Stomach (tissue), 9 donors: ENCODE measurements around the gene GRK3. TPM values are rescaled to one million over a fixed set of nuclear protein-coding genes. Genes with fewer than 3 reads are reported as not detected.

Source experiments
- DNase-seq, 2 donors: peaks; one replicate each; pipeline versions ENCODE4 v3.0.0 to v3.0.0-alpha.2; 2013 to 2019
- H3K27ac ChIP-seq, 5 donors: fragments of 200-600 bp in 4 of 5; sonication (generic) in 4 of 5; one replicate each; pipeline ENCODE4 v1.5.1; 2013 to 2019; ENCODE audit warnings: mild to moderate bottlenecking in 1 of 5, moderate library complexity in 1 of 5
- H3K27me3 ChIP-seq, 3 donors: fragments of 200-600 bp; sonication (generic); one replicate each; pipeline ENCODE4 v1.5.1; 2017 to 2019; ENCODE audit warnings: mixed run types in 1 of 3
- H3K36me3 ChIP-seq, 4 donors: fragments of 200-600 bp; sonication (generic); 1 replicate in 3 of 4; 2 replicates in 1 of 4; pipeline ENCODE4 v1.5.1; 2016 to 2019
- H3K4me1 ChIP-seq, 4 donors: fragments of 200-600 bp; sonication (generic); one replicate each; pipeline ENCODE4 v1.5.1; 2016 to 2019
- H3K4me3 ChIP-seq, 4 donors: fragments of 200-600 bp; sonication (generic) in 3 of 4; one replicate each; pipeline ENCODE4 v1.5.1; 2016 to 2019; ENCODE audit warnings: mild to moderate bottlenecking in 1 of 4
- H3K9me3 ChIP-seq, 4 donors: fragments of 200-600 bp; sonication (generic); one replicate each; pipeline ENCODE4 v1.5.1; 2016 to 2019
- CTCF ChIP-seq, 7 experiments: fragments of 450-650 bp in 4 of 7; fragments of 200-600 bp in 3 of 7; sonication (generic) in 3 of 7; IDR thresholded peaks; one replicate each; pipeline ENCODE4 v1.5.1; 2016 to 2019; ENCODE audit warnings: antibody characterized with exemption in 7 of 7, control low read depth in 2 of 7, mild to moderate bottlenecking in 1 of 7
- EP300 ChIP-seq: sonication (generic); formaldehyde crosslinking; IDR thresholded peaks from one replicate; pipeline ENCODE4 v1.6.1; 2017; ENCODE audit warnings: antibody characterized with exemption
- POLR2A ChIP-seq, 4 donors: fragments of 450-650 bp; IDR thresholded peaks; one replicate each; pipeline ENCODE4 v1.6.1; 2016; ENCODE audit warnings: antibody characterized with exemption in 4 of 4, control low read depth in 2 of 4, mild to moderate bottlenecking in 1 of 4, moderate library complexity in 1 of 4
- POLR2AphosphoS5 ChIP-seq, 3 donors: sonication (generic); formaldehyde crosslinking; IDR thresholded peaks; one replicate each; pipeline ENCODE4 v1.6.1; 2016; ENCODE audit warnings: antibody characterized with exemption in 3 of 3
- WGBS, 5 donors: extraction: QIAGEN DNeasy Blood & Tissue Kit in 3 of 5; methylation state at CpG; one replicate each; pipeline versions ENCODE4 v1.1.5 to v1.1.7; 2013 to 2018; 5-methylcytosine and 5-hydroxymethylcytosine counted together
- intact Hi-C: fragments of 100-400 bp; cut with DNase I; formaldehyde crosslinking; loops from one replicate; pipeline ENCODE4 v1.15.1; 2023; ENCODE audit warnings: low total_unique reads
- polyA plus RNA-seq, 3 donors: library from polyadenylated mRNA; stranded (reverse); fragments of 200-250 nt; gene quantifications; one replicate each; pipeline ENCODE4 v1.2.3, GENCODE V29; 2013
- total RNA-seq, 5 donors: library from RNA; depleted of rRNA; stranded (reverse); fragments of >200 nt; gene quantifications; one replicate each; pipeline versions ENCODE4 v1.1.0 to v1.2.3, GENCODE V29; 2014 to 2016
- donor health status: healthy with polysubstance abuse.
- donor health status: Bipolar disorder and iron deficiency.
- donor health status: healthy.

Gene GRK3
- total and polyA plus RNA-seq, 8 donors = 0.87 to 29.5 (median 4.1) TPM

DNA sequence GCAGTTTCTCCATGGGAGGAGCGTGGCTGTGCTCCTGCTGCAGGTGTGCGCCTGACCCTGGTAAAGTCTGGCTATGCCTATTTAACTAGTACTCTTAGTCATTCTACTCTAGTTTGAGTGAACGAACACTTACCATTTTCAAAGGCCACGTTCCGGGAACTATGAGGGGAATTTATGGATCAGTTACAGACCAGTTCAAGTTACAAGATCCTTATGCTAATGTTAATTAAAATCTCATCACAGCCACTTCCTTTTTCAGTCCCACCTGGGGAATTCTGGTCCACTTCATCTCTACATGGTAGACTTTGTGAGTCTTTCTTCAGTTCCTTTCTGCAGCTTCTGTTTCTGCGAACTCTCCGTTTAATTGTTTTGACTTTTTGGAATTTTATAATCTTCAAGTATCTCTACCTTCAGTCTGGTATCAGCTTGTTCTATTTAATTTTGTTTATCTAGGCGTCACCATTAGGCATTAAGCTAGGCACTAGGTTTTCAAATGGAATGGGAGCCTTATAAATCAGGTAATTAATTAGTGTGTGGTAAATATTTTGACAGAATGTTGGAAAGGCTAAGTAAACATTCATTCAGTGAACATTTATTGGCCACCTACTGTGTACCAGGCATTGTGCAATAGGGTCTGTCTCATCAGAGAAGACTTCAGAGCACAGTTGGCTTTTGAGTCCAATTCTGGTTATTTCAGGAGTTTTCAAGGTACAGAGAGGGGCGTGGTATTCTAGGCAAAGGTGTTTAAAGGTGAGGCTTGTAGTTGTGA, 78.9 kb downstream of the GRK3 start:
- Histone ChIP-seq H3K36me3 (peaks cover 0 to under 1% (median 0%) of the 10 kb centered on the region in 4 donors), H3K27me3 (peaks cover 0 to 3% (median 0%) of the 10 kb centered on the region in 3 donors), H3K9me3 (no peaks in the 10 kb centered on the region), H3K4me3 (no peak overlapping the region), H3K27ac (no peak overlapping the region), H3K4me1 (no peaks in the 10 kb centered on the region)
- 71 to 82% (median 74%) methylated on average over 9 of the region's 9 CpGs for WGBS, 5 donors
- no peak for DNase-seq
- TF ChIP-seq EP300 (no peak), CTCF (IDR thresholded peaks at IDR 0.05) (no peak), POLR2AphosphoS5 (IDR thresholded peaks at IDR 0.05) (no peak), POLR2A (IDR thresholded peaks at IDR 0.05) (no peak)
- intact Hi-C loops = no loop called here

DNA sequence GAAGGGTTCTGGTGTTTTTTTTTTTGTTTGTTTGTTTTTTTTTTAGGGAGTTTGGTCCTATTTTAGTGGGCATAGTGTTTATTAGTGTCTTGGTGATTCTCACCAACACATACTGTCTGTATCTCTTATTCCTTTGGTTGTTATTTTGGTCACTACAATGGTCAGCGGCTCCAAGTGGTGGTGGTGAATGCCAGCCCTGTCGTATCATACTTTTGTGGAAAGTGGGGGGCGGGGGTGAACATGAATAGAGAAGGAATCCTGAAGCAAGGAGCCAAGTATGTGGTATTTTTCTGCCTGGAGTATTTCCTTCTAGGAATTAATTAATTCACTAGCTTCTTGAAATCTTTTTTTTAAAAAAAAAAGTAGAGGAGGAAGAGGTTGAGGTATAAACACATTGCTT, 79.6 kb downstream of the GRK3 start:
- Histone ChIP-seq H3K4me3 (no peak overlapping the region), H3K27ac (no peak overlapping the region), H3K9me3 (no peaks in the 10 kb centered on the region), H3K27me3 (no peaks in the 10 kb centered on the region), H3K36me3 (no peaks in the 10 kb centered on the region), H3K4me1 (no peaks in the 10 kb centered on the region)
- DNase-seq = no peak
- no peak for TF ChIP-seq POLR2AphosphoS5 (IDR thresholded peaks at IDR 0.05)
- no peak for TF ChIP-seq CTCF (IDR thresholded peaks at IDR 0.05)
- TF ChIP-seq EP300 = no peak
- TF ChIP-seq POLR2A (IDR thresholded peaks at IDR 0.05) = no peak
- intact Hi-C loops = no loop called here
- WGBS, 5 donors = 66 to 90% (median 87%) methylated on average over 3 of the region's 3 CpGs

DNA sequence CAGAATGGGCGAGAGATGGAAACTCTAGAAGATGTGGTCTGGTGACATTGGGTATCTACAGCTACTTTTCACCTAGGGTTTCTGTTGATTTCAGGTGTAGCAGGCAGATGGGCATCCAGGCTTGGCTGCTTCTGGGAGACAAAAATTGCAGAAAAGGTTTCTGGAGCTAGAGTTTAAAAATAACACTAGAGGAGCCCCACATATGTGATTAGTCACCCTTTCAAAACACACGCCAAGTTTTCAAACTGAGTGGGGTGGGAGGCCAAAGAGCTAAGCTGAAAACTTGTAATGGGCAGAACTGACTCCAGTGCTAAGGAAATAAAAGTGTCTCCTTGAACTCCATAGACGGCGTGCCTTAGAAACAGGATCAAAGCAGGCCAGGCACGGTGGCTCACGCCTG, 80.8 kb downstream of the GRK3 start:
- intact Hi-C loops = no loop called here
- no peak overlapping the region for H3K27ac ChIP-seq

GRCh38 chr22:25645964-25646363, 81.5 kb downstream of the GRK3 start:
- WGBS, 5 donors = 91 to 100% (median 95%) methylated on average over 1 of the region's 1 CpG

More for the DNA sequence above, 80.8 kb downstream of the GRK3 start:
- no peak for DNase-seq
- Histone ChIP-seq H3K4me3 (no peak overlapping the region), H3K36me3 (no peaks in the 10 kb centered on the region), H3K27me3 (no peaks in the 10 kb centered on the region), H3K4me1 (no peaks in the 10 kb centered on the region), H3K9me3 (no peaks in the 10 kb centered on the region)
- 74 to 93% (median 87%) methylated on average over 6 of the region's 6 CpGs for WGBS, 5 donors
- TF ChIP-seq EP300 = no peak
- TF ChIP-seq POLR2A (IDR thresholded peaks at IDR 0.05) = no peak
- no peak for TF ChIP-seq POLR2AphosphoS5 (IDR thresholded peaks at IDR 0.05)
- no peak for TF ChIP-seq CTCF (IDR thresholded peaks at IDR 0.05)

More at GRCh38 chr22:25645964-25646363, 81.5 kb downstream of the GRK3 start:
- Histone ChIP-seq H3K27me3 (no peaks in the 10 kb centered on the region), H3K4me1 (no peaks in the 10 kb centered on the region), H3K27ac (no peak overlapping the region), H3K9me3 (no peaks in the 10 kb centered on the region), H3K36me3 (no peaks in the 10 kb centered on the region), H3K4me3 (no peak overlapping the region)
- intact Hi-C loops = no loop called here
- DNase-seq = no peak
- no peak for TF ChIP-seq POLR2A (IDR thresholded peaks at IDR 0.05)
- no peak for TF ChIP-seq EP300
- no peak for TF ChIP-seq CTCF (IDR thresholded peaks at IDR 0.05)
- no peak for TF ChIP-seq POLR2AphosphoS5 (IDR thresholded peaks at IDR 0.05)
